Central memory CD8-positive, alpha-beta T cell (primary cell): ENCODE data around the gene RIN3.
A peak's percentile ranks its signal among the peaks of the same experiment; 100 is the strongest.

ENCODE experiments used
- ATAC-seq: fragments of 150-1000 bp; cut with Tn5 transposase; replicated peaks from 2 replicates; pipeline ENCODE4 v1.10.0; 2022; ENCODE audit warnings: mild to moderate bottlenecking, moderate FRiP score, moderate number of reproducible peaks; ENCODE audit not compliant: poor library complexity, severe bottlenecking; ENCODE audit errors: extremely low read depth
- DNase-seq, 2 donors: peaks; one replicate each; pipeline ENCODE4 v3.0.0; 2021; ENCODE audit warnings: low spot score in 2 of 2
- H3K27ac Mint-ChIP-seq: one replicate; pipeline ENCODE4 v1.8.0; 2022; ENCODE audit warnings: low read depth, mild to moderate bottlenecking, moderate library complexity, mixed read lengths
- H3K27me3 Mint-ChIP-seq: one replicate; pipeline ENCODE4 v1.8.0; 2022; ENCODE audit warnings: mixed read lengths
- H3K36me3 Mint-ChIP-seq: one replicate; pipeline ENCODE4 v1.8.0; 2022; ENCODE audit warnings: mild to moderate bottlenecking, moderate library complexity, mixed read lengths; ENCODE audit not compliant: insufficient read depth
- H3K4me1 Mint-ChIP-seq: one replicate; pipeline ENCODE4 v1.8.0; 2022; ENCODE audit warnings: mixed read lengths
- H3K4me3 Mint-ChIP-seq: one replicate; pipeline ENCODE4 v1.8.0; 2022; ENCODE audit warnings: mild to moderate bottlenecking, moderate library complexity, mixed read lengths
- H3K9me3 Mint-ChIP-seq: one replicate; pipeline ENCODE4 v1.8.0; 2022; ENCODE audit warnings: mixed read lengths

Gene RIN3

GRCh38 chr14:92657457-92658142, 144.0 kb downstream of the RIN3 start:
- Mint-ChIP-seq H3K4me1 (peaks cover 72% of the 10 kb centered on the region), H3K27ac (peak overlapping the region; percentile 68), H3K36me3 (peaks cover 39% of the 10 kb centered on the region), H3K4me3 (peak overlapping the region; percentile 20), H3K27me3 (no peaks in the 10 kb centered on the region), H3K9me3 (no peaks in the 10 kb centered on the region)
- ATAC-seq (no peak), DNase-seq (no peak)

DNA sequence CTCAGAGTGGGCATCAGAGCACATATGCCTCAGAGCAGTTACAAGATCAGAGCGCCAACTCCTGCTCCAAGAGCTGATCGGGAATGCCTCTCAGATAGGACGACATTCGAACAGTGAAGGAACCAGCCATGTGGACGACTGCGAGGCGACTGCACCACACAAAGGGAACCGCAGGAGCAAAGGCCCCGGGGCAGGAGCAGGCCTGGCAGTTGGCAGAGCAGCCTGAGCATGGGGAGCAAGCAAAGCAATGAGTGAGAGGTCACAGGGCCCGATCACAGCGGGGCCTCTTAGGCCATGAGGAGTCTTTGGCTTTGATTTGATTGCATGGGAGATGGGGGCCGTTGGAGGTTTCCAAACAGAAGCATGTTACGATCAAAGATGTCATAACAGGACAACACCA, 144.6 kb downstream of the RIN3 start:
- H3K9me3 Mint-ChIP-seq = no peaks in the 10 kb centered on the region
- no peak for ATAC-seq
- H3K4me3 Mint-ChIP-seq = peak overlapping the region; percentile 14
- H3K27me3 Mint-ChIP-seq = no peaks in the 10 kb centered on the region
- H3K36me3 Mint-ChIP-seq = peaks cover 39% of the 10 kb centered on the region
- H3K27ac Mint-ChIP-seq = peak overlapping the region; percentile 68
- H3K4me1 Mint-ChIP-seq = peaks cover 70% of the 10 kb centered on the region
- no peak for DNase-seq

DNA sequence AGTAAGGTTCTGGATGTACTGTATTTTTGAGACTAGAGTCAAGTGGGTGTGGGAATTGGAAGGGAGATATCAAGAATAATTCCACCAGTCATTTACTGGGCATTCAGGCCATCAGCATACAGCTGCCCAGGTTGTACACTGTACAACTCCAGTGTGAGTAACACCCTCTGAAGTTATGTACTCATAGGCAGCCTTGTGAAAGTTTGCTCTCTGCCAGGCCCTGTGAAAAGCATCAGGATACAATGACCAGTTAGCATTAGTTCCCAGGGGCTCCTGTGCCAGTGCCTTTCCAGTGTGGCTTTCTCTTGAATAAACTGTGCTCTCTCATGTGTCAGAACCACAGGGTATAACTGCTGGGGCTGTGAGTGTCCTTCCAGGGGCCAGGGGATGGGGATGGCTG, 145.1 kb downstream of the RIN3 start:
- Mint-ChIP-seq H3K27me3 (no peaks in the 10 kb centered on the region), H3K4me1 (peaks cover 67% of the 10 kb centered on the region), H3K4me3 (no peak overlapping the region), H3K9me3 (no peaks in the 10 kb centered on the region), H3K27ac (peak overlapping the region; percentile 59), H3K36me3 (peaks cover 37% of the 10 kb centered on the region)
- ATAC-seq = no peak
- DNase-seq = no peak

GRCh38 chr14:92659765-92660561, 146.4 kb downstream of the RIN3 start:
- peak; percentile 40 for ATAC-seq
- H3K27ac Mint-ChIP-seq = peak overlapping the region; percentile 59

DNA sequence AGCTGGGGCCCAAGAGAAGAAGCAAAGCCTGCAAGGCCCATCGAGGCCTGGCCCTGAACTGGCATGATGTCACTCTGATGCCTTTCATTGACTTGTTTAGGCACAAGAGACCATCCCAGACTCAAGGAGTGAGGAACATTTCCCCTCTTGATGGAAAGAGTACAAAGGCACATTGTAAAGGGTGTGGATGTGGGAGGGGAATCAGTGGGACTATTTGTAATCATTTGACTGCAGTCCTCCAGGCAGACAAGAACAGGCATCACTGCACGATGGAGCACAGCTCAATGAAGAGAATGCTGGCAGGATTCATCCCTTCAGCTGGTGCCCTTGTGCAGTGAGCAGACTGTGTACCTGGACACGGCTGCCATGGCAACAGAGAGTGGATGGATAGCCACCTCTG, 147.0 kb downstream of the RIN3 start:
- ATAC-seq (no peak), DNase-seq (no peak)
- Mint-ChIP-seq H3K4me1 (peaks cover 63% of the 10 kb centered on the region), H3K9me3 (no peaks in the 10 kb centered on the region), H3K27me3 (no peaks in the 10 kb centered on the region), H3K4me3 (no peak overlapping the region), H3K36me3 (peaks cover 41% of the 10 kb centered on the region), H3K27ac (no peak overlapping the region)

More at GRCh38 chr14:92659765-92660561, 146.4 kb downstream of the RIN3 start:
- peaks cover 40% of the 10 kb centered on the region for H3K36me3 Mint-ChIP-seq
- no peaks in the 10 kb centered on the region for H3K9me3 Mint-ChIP-seq
- DNase-seq = no peak
- H3K4me1 Mint-ChIP-seq = peaks cover 69% of the 10 kb centered on the region
- no peaks in the 10 kb centered on the region for H3K27me3 Mint-ChIP-seq
- H3K4me3 Mint-ChIP-seq = no peak overlapping the region

GRCh38 chr14:92663049-92663448, 149.5 kb downstream of the RIN3 start:
- ATAC-seq = no peak
- no peak for DNase-seq
- Mint-ChIP-seq H3K4me1 (peaks cover 53% of the 10 kb centered on the region), H3K9me3 (no peaks in the 10 kb centered on the region), H3K27ac (peak overlapping the region; percentile 32), H3K36me3 (peaks cover 47% of the 10 kb centered on the region), H3K4me3 (no peak overlapping the region), H3K27me3 (no peaks in the 10 kb centered on the region)

- no peak for ATAC-seq
These were observed 152.1 kb downstream of the RIN3 start for GRCh38 chr14:92665661-92666110.

GRCh38 chr14:92666251-92666650, 152.7 kb downstream of the RIN3 start:
- ATAC-seq = no peak
- Mint-ChIP-seq H3K27ac (peak overlapping the region; percentile 32), H3K9me3 (no peaks in the 10 kb centered on the region), H3K4me1 (peaks cover 42% of the 10 kb centered on the region), H3K36me3 (peaks cover 44% of the 10 kb centered on the region), H3K4me3 (no peak overlapping the region), H3K27me3 (no peaks in the 10 kb centered on the region)
- no peak for DNase-seq

More at GRCh38 chr14:92665661-92666110, 152.1 kb downstream of the RIN3 start:
- Mint-ChIP-seq H3K4me3 (no peak overlapping the region), H3K36me3 (peaks cover 44% of the 10 kb centered on the region), H3K27me3 (no peaks in the 10 kb centered on the region), H3K9me3 (no peaks in the 10 kb centered on the region), H3K27ac (peak overlapping the region; percentile 32), H3K4me1 (peaks cover 38% of the 10 kb centered on the region)
- no peak for DNase-seq

- DNase-seq (no peak), ATAC-seq (no peak)
- H3K27ac Mint-ChIP-seq = peak overlapping the region; percentile 41
- H3K4me1 Mint-ChIP-seq = peaks cover 34% of the 10 kb centered on the region
- no peaks in the 10 kb centered on the region for H3K27me3 Mint-ChIP-seq
- H3K36me3 Mint-ChIP-seq = peaks cover 41% of the 10 kb centered on the region
- H3K4me3 Mint-ChIP-seq = no peak overlapping the region
- H3K9me3 Mint-ChIP-seq = no peaks in the 10 kb centered on the region
These were observed 154.8 kb downstream of the RIN3 start for GRCh38 chr14:92668276-92668973.

- DNase-seq (no peak), ATAC-seq (no peak)
- no peaks in the 10 kb centered on the region for H3K27me3 Mint-ChIP-seq
- no peaks in the 10 kb centered on the region for H3K9me3 Mint-ChIP-seq
- H3K4me3 Mint-ChIP-seq = no peak overlapping the region
- peak overlapping the region; percentile 25 for H3K27ac Mint-ChIP-seq
- peaks cover 35% of the 10 kb centered on the region for H3K36me3 Mint-ChIP-seq
- peaks cover 27% of the 10 kb centered on the region for H3K4me1 Mint-ChIP-seq
These were observed 156.6 kb downstream of the RIN3 start for GRCh38 chr14:92670160-92670559.

DNA sequence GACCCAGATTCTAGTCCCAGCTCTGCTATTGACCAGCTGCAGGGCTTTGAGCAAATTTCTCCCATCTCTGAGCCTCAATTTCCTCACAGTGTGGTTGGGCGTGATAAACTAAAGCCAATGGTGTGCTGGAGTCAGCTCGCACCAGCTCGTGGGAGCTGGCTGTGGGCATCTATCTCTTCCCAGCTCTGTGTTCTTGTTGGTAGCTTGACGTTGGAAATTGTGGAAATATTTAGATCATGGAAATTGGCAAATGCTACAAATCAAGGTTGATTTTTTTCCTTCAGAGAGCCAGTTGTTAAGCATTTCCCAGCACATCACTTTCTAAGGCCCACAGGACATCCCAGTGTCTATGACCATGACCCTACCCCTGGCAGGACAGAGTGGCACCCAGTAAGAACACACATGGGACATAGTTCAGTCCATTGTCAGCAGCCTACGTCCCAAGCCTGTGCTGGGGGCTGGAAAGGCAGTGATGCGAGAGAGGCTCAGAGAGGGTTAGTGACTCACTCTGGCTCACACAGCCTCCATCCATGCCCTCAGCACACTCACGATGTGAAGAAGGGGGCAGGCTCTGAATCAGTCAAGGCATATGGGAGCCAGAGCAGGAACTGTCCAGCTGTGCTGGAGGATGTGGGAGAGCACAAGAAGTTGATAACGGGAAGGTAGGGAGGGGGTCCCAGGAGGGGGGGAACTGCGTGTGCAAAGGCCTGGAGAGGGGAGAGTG, 157.2 kb downstream of the RIN3 start:
- no peak for DNase-seq
- H3K27me3 Mint-ChIP-seq = no peaks in the 10 kb centered on the region
- H3K4me1 Mint-ChIP-seq = peaks cover 30% of the 10 kb centered on the region
- ATAC-seq = no peak
- peak overlapping the region; percentile 72 for H3K27ac Mint-ChIP-seq
- H3K4me3 Mint-ChIP-seq = no peak overlapping the region
- H3K9me3 Mint-ChIP-seq = no peaks in the 10 kb centered on the region
- peaks cover 31% of the 10 kb centered on the region for H3K36me3 Mint-ChIP-seq

DNA sequence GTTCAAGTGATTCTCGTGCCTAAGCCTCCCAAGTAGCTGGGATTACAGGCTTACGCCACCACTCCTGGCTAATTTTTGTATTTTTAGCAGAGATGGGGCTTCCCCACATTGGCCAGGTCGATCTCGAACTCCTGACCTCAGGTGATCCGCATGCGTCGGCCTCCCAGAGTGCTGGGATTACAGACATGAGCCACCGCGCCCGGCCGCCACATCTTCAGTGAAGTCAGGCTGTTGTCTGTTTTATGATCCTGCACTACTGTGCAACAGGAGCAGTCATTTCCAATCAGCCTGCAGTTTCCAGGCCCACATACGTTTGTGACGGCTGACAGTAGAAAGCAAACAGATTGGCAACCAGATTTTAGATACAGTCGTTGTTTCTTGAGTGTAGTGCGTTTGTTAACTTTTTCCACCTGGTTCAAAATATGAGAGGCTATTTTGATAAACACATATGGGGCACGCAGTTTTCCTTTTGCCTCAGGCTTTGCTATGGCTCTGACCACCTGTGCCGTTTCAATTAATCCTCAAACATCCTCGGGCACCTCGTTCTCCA, 160.1 kb downstream of the RIN3 start:
- Mint-ChIP-seq H3K27me3 (no peaks in the 10 kb centered on the region), H3K4me3 (no peak overlapping the region), H3K9me3 (no peaks in the 10 kb centered on the region), H3K4me1 (peaks cover 35% of the 10 kb centered on the region), H3K36me3 (peaks cover 24% of the 10 kb centered on the region), H3K27ac (no peak overlapping the region)
- DNase-seq (no peak), ATAC-seq (no peak)
